Trophoblast cell (in vitro differentiated cells and primary cell): ENCODE results near the gene UBE2D1.

ENCODE experiments used
- DNase-seq, 2 donors: peaks; one replicate each; pipeline ENCODE4 v3.0.0-alpha.2; 2016
- H2AFZ ChIP-seq: 2 replicates; pipeline ENCODE4 v1.6.1; 2013; ENCODE audit warnings: low read length, moderate library complexity, mild to moderate bottlenecking; ENCODE audit not compliant: insufficient read depth, poor library complexity
- H2AK5ac ChIP-seq: 2 replicates; pipeline ENCODE4 v1.6.1; 2013; ENCODE audit warnings: mild to moderate bottlenecking, low read length
- H2BK120ac ChIP-seq: 2 replicates; pipeline ENCODE4 v1.6.1; 2013; ENCODE audit warnings: low read length, mild to moderate bottlenecking, moderate library complexity; ENCODE audit not compliant: insufficient read depth, poor library complexity
- H2BK12ac ChIP-seq: 2 replicates; pipeline ENCODE4 v1.6.1; 2013; ENCODE audit warnings: mild to moderate bottlenecking, low read length, moderate library complexity
- H2BK5ac ChIP-seq: 2 replicates; pipeline ENCODE4 v1.6.1; 2013; ENCODE audit warnings: low read length, low read depth, moderate library complexity, mild to moderate bottlenecking; ENCODE audit not compliant: poor library complexity
- H3K14ac ChIP-seq: 2 replicates; pipeline ENCODE4 v1.6.1; 2013; ENCODE audit warnings: mild to moderate bottlenecking, low read length
- H3K18ac ChIP-seq: 2 replicates; pipeline ENCODE4 v1.6.1; 2013; ENCODE audit warnings: mild to moderate bottlenecking, low read length
- H3K23ac ChIP-seq: 2 replicates; pipeline ENCODE4 v1.6.1; 2013; ENCODE audit warnings: low read length
- H3K27ac ChIP-seq: 2 replicates; pipeline ENCODE4 v1.5.1; 2013; ENCODE audit warnings: low read depth, mild to moderate bottlenecking, inconsistent platforms, low read length, moderate library complexity
- H3K27me3 ChIP-seq: 2 replicates; pipeline ENCODE4 v1.6.1; 2013; ENCODE audit warnings: inconsistent platforms, mild to moderate bottlenecking, low read length, moderate library complexity; ENCODE audit not compliant: insufficient read depth
- H3K36me3 ChIP-seq, 2 experiments: 1 replicate in 1 of 2; 2 replicates in 1 of 2; pipeline ENCODE4 v1.6.1; 2013; ENCODE audit warnings: low read length in 2 of 2, mild to moderate bottlenecking in 2 of 2, moderate library complexity in 1 of 2; ENCODE audit not compliant: insufficient read depth in 2 of 2, control insufficient read depth in 1 of 2
- H3K4ac ChIP-seq: 2 replicates; pipeline ENCODE4 v1.6.1; 2013; ENCODE audit warnings: low read depth, mild to moderate bottlenecking, low read length, moderate library complexity
- H3K4me1 ChIP-seq, 2 experiments: 1 replicate in 1 of 2; 2 replicates in 1 of 2; pipeline ENCODE4 v1.6.1; 2013; ENCODE audit warnings: low read length in 2 of 2, mild to moderate bottlenecking in 2 of 2, moderate library complexity in 1 of 2; ENCODE audit not compliant: insufficient read depth in 2 of 2, control insufficient read depth in 1 of 2
- H3K4me2 ChIP-seq: 2 replicates; pipeline ENCODE4 v1.6.1; 2013; ENCODE audit warnings: inconsistent platforms, mild to moderate bottlenecking, low read length, moderate library complexity
- H3K4me3 ChIP-seq: 2 replicates; pipeline ENCODE4 v1.5.1; 2013; ENCODE audit warnings: mild to moderate bottlenecking, low read depth, low read length, inconsistent platforms
- H3K79me1 ChIP-seq: one replicate; pipeline ENCODE4 v1.6.1; 2013; ENCODE audit warnings: low read length
- H3K79me2 ChIP-seq: 2 replicates; pipeline ENCODE4 v1.6.1; 2013; ENCODE audit warnings: low read length, mild to moderate bottlenecking; ENCODE audit not compliant: control insufficient read depth, insufficient read depth, poor library complexity
- H3K9ac ChIP-seq: 2 replicates; pipeline ENCODE4 v1.6.1; 2013; ENCODE audit warnings: mild to moderate bottlenecking, low read length
- H3K9me3 ChIP-seq: 2 replicates; pipeline ENCODE4 v1.6.1; 2013; ENCODE audit warnings: low read depth, mild to moderate bottlenecking, control low read depth, inconsistent platforms, low read length; ENCODE audit not compliant: insufficient read depth
- H4K12ac ChIP-seq: 2 replicates; pipeline ENCODE4 v1.6.1; 2013; ENCODE audit warnings: low read depth, mild to moderate bottlenecking, low read length, moderate library complexity
- H4K8ac ChIP-seq: 2 replicates; pipeline ENCODE4 v1.6.1; 2013; ENCODE audit warnings: low read depth, mild to moderate bottlenecking, low read length, moderate library complexity
- H4K91ac ChIP-seq: one replicate; pipeline ENCODE4 v1.6.1; 2013; ENCODE audit warnings: low read depth, mild to moderate bottlenecking, low read length, moderate library complexity
- WGBS: extraction: QIAGEN DNeasy Blood & Tissue Kit; methylation state at CpG from one replicate; pipeline ENCODE4 v1.1.7; 2013; ENCODE audit warnings: missing lambda C conversion rate; ENCODE audit not compliant: insufficient read length, insufficient coverage; ENCODE audit errors: extremely low coverage; 5-methylcytosine and 5-hydroxymethylcytosine counted together

The UBE2D1 gene

DNA sequence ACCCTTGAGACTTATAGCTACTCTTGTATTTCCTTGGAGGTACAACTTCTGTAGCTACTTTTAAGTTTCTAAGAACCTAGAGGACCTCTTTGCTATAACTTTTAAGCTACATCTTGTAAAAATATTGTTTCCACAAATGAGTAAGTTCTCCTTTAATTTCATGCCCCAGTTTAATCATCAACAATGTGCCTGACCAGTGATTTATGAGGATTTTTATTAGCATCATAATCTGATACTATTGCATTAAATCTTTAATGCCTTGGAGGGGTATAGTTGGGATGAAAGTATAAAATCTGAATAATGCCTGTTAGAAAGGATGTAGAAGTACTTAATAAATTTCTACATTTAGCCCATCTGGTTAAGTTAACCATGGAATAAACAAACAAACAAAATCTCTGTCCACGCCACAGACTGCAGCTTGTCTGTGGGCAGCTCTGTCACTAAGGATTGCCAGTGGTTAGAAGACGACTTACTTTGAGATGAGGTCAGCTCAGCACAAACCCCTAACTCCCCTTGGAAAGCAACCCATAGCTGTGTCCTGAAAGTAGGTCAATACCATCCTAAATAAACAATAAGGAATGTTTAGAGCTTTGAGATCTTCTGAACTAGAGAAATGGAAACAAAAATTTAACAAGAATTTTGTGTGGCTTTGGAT lies 18.3 kb downstream of the UBE2D1 start:
- Histone ChIP-seq H3K27ac (no peak overlapping the region), H2AK5ac (no peak overlapping the region), H4K91ac (no peak overlapping the region), H3K36me3 (no peaks in the 10 kb centered on the region), H2BK12ac (no peak overlapping the region), H4K12ac (no peak overlapping the region), H3K79me2 (no peaks in the 10 kb centered on the region), H3K4me3 (no peak overlapping the region), H2BK5ac (no peak overlapping the region), H3K18ac (no peak overlapping the region), H3K4me2 (no peak overlapping the region), H3K14ac (no peak overlapping the region), H3K27me3 (no peaks in the 10 kb centered on the region), H2BK120ac (no peak overlapping the region), H4K8ac (no peak overlapping the region), H3K23ac (no peak overlapping the region), H3K4ac (no peak overlapping the region), H3K79me1 (no peaks in the 10 kb centered on the region), H2AFZ (no peak overlapping the region), H3K4me1 (no peaks in the 10 kb centered on the region), H3K9me3 (no peaks in the 10 kb centered on the region), H3K9ac (no peak overlapping the region)
- no peak for DNase-seq
- WGBS, result no CpG with 5 or more reads among the region's 2 CpGs

DNA sequence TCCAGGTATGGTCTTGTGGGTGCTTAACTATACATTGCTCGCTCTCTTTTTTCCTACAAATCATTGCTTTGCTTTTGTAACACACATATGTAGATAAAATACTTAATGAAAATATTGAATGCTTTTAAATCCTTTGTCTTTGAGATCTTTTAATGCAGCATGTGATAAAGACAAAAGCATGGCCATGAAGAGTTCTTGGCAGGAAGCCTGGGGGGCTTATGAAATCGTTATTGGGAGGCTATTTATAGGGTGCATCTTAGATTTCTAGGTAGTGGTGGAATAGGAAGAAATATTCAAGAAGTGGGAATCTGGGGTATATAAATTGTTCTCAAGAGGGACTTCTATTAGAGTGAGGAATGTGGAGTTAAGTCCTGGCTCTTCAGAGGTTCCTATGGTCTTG lies 21.9 kb downstream of the UBE2D1 start:
- DNase-seq, result no peak
- WGBS, result no CpG with 5 or more reads among the region's 2 CpGs

DNA sequence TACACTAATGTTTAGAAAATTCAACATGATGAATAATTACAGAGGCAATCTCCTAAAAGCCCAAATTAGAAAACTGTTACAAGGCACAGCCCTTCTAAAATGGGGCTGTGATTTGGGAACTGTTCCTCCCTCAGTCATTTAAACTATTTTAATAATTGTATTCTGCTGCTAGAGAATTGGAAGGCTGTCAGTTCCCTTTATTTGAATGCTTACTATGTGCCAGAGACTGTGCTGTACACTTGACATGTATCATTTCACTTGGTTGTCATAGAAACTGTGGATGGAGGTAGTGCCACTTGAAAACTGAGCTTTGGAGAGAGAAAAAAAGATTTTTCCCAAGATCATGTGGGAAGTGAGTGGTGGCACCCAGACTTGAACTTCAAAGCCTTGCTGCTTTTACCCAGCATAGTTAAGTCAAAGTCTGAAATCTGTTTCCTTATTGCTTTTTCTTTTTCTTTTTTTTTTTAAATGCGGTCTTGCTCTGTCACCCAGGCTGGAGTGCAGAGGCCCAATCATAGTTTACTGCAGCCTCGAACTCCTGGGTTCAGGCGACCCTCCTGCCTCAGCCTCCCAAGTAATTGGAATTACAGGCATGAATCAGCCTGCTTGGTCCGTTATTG lies 23.6 kb downstream of the UBE2D1 start:
- no peak overlapping the region for H3K14ac ChIP-seq
- H3K4me2 ChIP-seq, result no peak overlapping the region
- no peaks in the 10 kb centered on the region for H3K36me3 ChIP-seq
- no peak overlapping the region for H2AK5ac ChIP-seq
- no peak overlapping the region for H4K91ac ChIP-seq
- no peak overlapping the region for H2BK12ac ChIP-seq
- H2BK120ac ChIP-seq, result no peak overlapping the region
- no peak overlapping the region for H3K4ac ChIP-seq
- no peaks in the 10 kb centered on the region for H3K79me1 ChIP-seq
- DNase-seq, result no peak
- H3K9me3 ChIP-seq, result no peaks in the 10 kb centered on the region
- H4K12ac ChIP-seq, result no peak overlapping the region
- no peak overlapping the region for H4K8ac ChIP-seq
- no peak overlapping the region for H3K23ac ChIP-seq
- H3K79me2 ChIP-seq, result no peaks in the 10 kb centered on the region
- peaks cover 2 to 3% of the 10 kb centered on the region in 2 experiments for H3K4me1 ChIP-seq
- no peak overlapping the region for H3K18ac ChIP-seq
- no peak overlapping the region for H3K9ac ChIP-seq
- whole genome bisulfite sequencing, result no CpG with 5 or more reads among the region's 4 CpGs
- no peak overlapping the region for H2BK5ac ChIP-seq
- H3K27me3 ChIP-seq, result no peaks in the 10 kb centered on the region
- no peak overlapping the region for H3K27ac ChIP-seq
- no peak overlapping the region for H2AFZ ChIP-seq
- H3K4me3 ChIP-seq, result no peak overlapping the region

More for the DNA sequence above, 21.9 kb downstream of the UBE2D1 start:
- Histone ChIP-seq H3K4me1 (peaks cover 2 to 3% of the 10 kb centered on the region in 2 experiments), H3K4me3 (no peak overlapping the region), H3K9ac (no peak overlapping the region), H2BK12ac (no peak overlapping the region), H4K8ac (no peak overlapping the region), H3K79me1 (no peaks in the 10 kb centered on the region), H3K18ac (no peak overlapping the region), H3K4ac (no peak overlapping the region), H4K91ac (no peak overlapping the region), H2BK5ac (no peak overlapping the region), H3K23ac (no peak overlapping the region), H2AFZ (no peak overlapping the region), H3K9me3 (no peaks in the 10 kb centered on the region), H4K12ac (no peak overlapping the region), H3K79me2 (no peaks in the 10 kb centered on the region), H3K36me3 (no peaks in the 10 kb centered on the region), H2AK5ac (no peak overlapping the region), H2BK120ac (no peak overlapping the region), H3K14ac (no peak overlapping the region), H3K27me3 (no peaks in the 10 kb centered on the region), H3K4me2 (no peak overlapping the region), H3K27ac (no peak overlapping the region)

DNA sequence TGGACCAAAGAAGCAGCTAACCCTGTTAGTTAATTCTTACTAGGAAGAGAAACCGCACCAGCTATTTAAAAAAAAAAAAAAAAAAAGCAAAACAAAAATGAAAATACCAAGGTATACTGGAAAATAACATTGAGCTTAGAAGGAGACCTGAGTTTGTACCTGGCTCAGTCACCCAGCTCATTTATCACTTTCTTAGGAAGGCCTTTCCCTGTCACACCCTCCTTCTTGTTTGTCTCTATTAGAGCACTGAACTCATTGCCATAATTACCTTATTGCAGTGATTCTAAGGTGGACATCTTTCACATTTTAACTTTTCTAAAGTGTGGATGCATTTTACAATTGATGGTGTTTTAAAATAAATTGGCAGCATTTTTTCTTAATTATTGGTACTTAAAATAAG lies 24.1 kb downstream of the UBE2D1 start:
- Histone ChIP-seq H4K91ac (no peak overlapping the region), H2BK12ac (no peak overlapping the region), H2BK5ac (no peak overlapping the region), H3K36me3 (no peaks in the 10 kb centered on the region), H3K9ac (no peak overlapping the region), H3K27ac (no peak overlapping the region), H3K23ac (no peak overlapping the region), H3K79me2 (no peaks in the 10 kb centered on the region), H3K4me2 (no peak overlapping the region), H3K79me1 (no peaks in the 10 kb centered on the region), H3K18ac (no peak overlapping the region), H4K12ac (no peak overlapping the region), H3K9me3 (no peaks in the 10 kb centered on the region), H3K4ac (no peak overlapping the region), H4K8ac (no peak overlapping the region), H2AFZ (no peak overlapping the region), H3K4me1 (peaks cover 2 to 3% of the 10 kb centered on the region in 2 experiments), H2AK5ac (no peak overlapping the region), H3K27me3 (no peaks in the 10 kb centered on the region), H3K4me3 (no peak overlapping the region), H3K14ac (no peak overlapping the region), H2BK120ac (no peak overlapping the region)
- WGBS, result no CpG with 5 or more reads among the region's 1 CpG
- no peak for DNase-seq
